Uterus (tissue), 2 donors: ENCODE data around the gene ACSF2.

Experiments used
- POLR2A ChIP-seq, 2 donors: fragments of 450-650 bp; IDR thresholded peaks; one replicate each; pipeline ENCODE4 v1.6.1; 2016; ENCODE audit warnings: antibody characterized with exemption in 2 of 2, mild to moderate bottlenecking in 1 of 2, moderate library complexity in 1 of 2
- TF ChIP-seq, protein P1 (sequence below), 4 experiments: fragments of 200-600 bp in 2 of 4; fragments of 450-650 bp in 2 of 4; sonication (generic) in 2 of 4; IDR thresholded peaks; one replicate each; pipeline ENCODE4 v1.5.1; 2016 to 2019; ENCODE audit warnings: antibody characterized with exemption in 4 of 4, mild to moderate bottlenecking in 2 of 4, moderate library complexity in 1 of 4

DNA sequence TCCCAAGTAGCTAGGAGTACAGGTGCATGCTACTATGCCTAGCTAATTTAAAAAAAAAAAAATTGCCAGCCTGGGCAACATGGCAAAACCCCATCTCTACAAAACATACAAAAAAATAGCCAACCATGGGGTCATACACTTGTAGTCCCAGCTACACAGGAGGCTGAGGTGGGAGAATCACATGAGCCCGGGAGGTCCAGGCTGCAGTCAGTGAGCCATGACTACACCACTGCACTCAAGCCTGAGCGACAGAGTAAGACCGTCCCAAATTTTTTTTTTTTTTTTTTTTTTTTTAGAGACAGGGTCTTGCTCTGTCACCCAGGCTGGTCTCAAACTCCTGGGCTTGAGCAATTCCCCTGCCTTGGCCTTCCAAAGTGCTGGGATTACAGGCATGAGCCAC, 27.9 kb downstream of the ACSF2 start:
- no peak for TF ChIP-seq POLR2A (IDR thresholded peaks at IDR 0.05)
- TF ChIP-seq, protein P1, sequence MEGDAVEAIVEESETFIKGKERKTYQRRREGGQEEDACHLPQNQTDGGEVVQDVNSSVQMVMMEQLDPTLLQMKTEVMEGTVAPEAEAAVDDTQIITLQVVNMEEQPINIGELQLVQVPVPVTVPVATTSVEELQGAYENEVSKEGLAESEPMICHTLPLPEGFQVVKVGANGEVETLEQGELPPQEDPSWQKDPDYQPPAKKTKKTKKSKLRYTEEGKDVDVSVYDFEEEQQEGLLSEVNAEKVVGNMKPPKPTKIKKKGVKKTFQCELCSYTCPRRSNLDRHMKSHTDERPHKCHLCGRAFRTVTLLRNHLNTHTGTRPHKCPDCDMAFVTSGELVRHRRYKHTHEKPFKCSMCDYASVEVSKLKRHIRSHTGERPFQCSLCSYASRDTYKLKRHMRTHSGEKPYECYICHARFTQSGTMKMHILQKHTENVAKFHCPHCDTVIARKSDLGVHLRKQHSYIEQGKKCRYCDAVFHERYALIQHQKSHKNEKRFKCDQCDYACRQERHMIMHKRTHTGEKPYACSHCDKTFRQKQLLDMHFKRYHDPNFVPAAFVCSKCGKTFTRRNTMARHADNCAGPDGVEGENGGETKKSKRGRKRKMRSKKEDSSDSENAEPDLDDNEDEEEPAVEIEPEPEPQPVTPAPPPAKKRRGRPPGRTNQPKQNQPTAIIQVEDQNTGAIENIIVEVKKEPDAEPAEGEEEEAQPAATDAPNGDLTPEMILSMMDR (IDR thresholded peaks at IDR 0.05): no peak
